GM18519 (cell line): Measurements from ENCODE around the gene KAT6B.

Experiments
- ATAC-seq: cut with Tn5 transposase; IDR thresholded peaks from one replicate; pipeline ENCODE4 v1.9.1; 2021; ENCODE audit warnings: mild to moderate bottlenecking, moderate library complexity; ENCODE audit not compliant: unreplicated experiment, low FRiP score

The KAT6B gene

GRCh38 chr10:75029857-75030256 is 203.5 kb downstream of the KAT6B start:
- no peak for ATAC-seq

- no peak for ATAC-seq
These were observed 204.0 kb downstream of the KAT6B start for GRCh38 chr10:75030371-75030770.

- ATAC-seq: no peak
These were observed 205.7 kb downstream of the KAT6B start for GRCh38 chr10:75032119-75032518.

GRCh38 chr10:75032813-75033212 is 206.4 kb downstream of the KAT6B start:
- no peak for ATAC-seq

GRCh38 chr10:75033399-75034130 is 207.2 kb downstream of the KAT6B start:
- no peak for ATAC-seq

GRCh38 chr10:75034131-75034512 is 207.7 kb downstream of the KAT6B start:
- no peak for ATAC-seq

- no peak for ATAC-seq
These were observed 208.4 kb downstream of the KAT6B start for GRCh38 chr10:75034714-75035258.

- no peak for ATAC-seq
These were observed 209.7 kb downstream of the KAT6B start for GRCh38 chr10:75035975-75036708.

- ATAC-seq: no peak
These were observed 211.1 kb downstream of the KAT6B start for GRCh38 chr10:75037171-75038153.

GRCh38 chr10:75038335-75038734 is 211.9 kb downstream of the KAT6B start:
- no peak for ATAC-seq

- no peak for ATAC-seq
These were observed 214.2 kb downstream of the KAT6B start for GRCh38 chr10:75040576-75040975.

- no peak for ATAC-seq
These were observed 216.0 kb downstream of the KAT6B start for GRCh38 chr10:75042292-75042974.

- ATAC-seq: no peak
These were observed 217.1 kb downstream of the KAT6B start for GRCh38 chr10:75043256-75044131.

GRCh38 chr10:75048669-75049098 is 222.3 kb downstream of the KAT6B start:
- ATAC-seq: no peak

- ATAC-seq: no peak
These were observed 223.1 kb downstream of the KAT6B start for GRCh38 chr10:75049316-75050148.

GRCh38 chr10:75050149-75050919 is 223.9 kb downstream of the KAT6B start:
- no peak for ATAC-seq

GRCh38 chr10:75051308-75051707 is 224.9 kb downstream of the KAT6B start:
- ATAC-seq: no peak
